Right atrium auricular region (tissue), 2 donors: ENCODE measurements around the gene NIN. TPM values are rescaled to one million over a fixed set of nuclear protein-coding genes. Genes with fewer than 3 reads are reported as not detected.

Experiments
- DNase-seq: peaks from one replicate; pipeline ENCODE4 v3.0.0-alpha.2; 2019; ENCODE audit warnings: low spot score
- H3K27ac ChIP-seq, 2 donors: fragments of 200-600 bp; sonication (generic); 1 replicate in 1 of 2; 2 replicates in 1 of 2; pipeline ENCODE4 v1.5.1; 2016 to 2019
- H3K27me3 ChIP-seq, 2 donors: fragments of 200-600 bp; sonication (generic); one replicate each; pipeline versions ENCODE4 v1.5.1 to v1.6.0; 2017 to 2019
- H3K36me3 ChIP-seq: fragments of 200-600 bp; sonication (generic); one replicate; pipeline ENCODE4 v1.5.1; 2016
- H3K4me1 ChIP-seq, 2 donors: fragments of 200-600 bp; sonication (generic); one replicate each; pipeline versions ENCODE4 v1.5.1 to v1.6.0; 2017 to 2019
- H3K4me3 ChIP-seq, 2 donors: fragments of 200-600 bp; sonication (generic); 1 replicate in 1 of 2; 2 replicates in 1 of 2; pipeline ENCODE4 v1.5.1; 2017 to 2019; ENCODE audit warnings: mild to moderate bottlenecking in 1 of 2, moderate library complexity in 1 of 2
- H3K9me3 ChIP-seq, 2 donors: fragments of 200-600 bp; sonication (generic); one replicate each; pipeline ENCODE4 v1.5.1; 2019
- total RNA-seq, 2 donors: library from RNA; depleted of rRNA; stranded (reverse); fragments of >200 nt; gene quantifications; one replicate each; pipeline ENCODE4 v1.1.0, GENCODE V29; 2016
- TF ChIP-seq, protein P1 (sequence below), 2 donors: fragments of 200-600 bp; sonication (generic); IDR thresholded peaks; one replicate each; pipeline ENCODE4 v1.5.1; 2019; ENCODE audit warnings: antibody characterized with exemption in 2 of 2

The NIN gene
- total RNA-seq, 2 donors from 2014 or later, result 30.1 to 49.7 TPM

DNA sequence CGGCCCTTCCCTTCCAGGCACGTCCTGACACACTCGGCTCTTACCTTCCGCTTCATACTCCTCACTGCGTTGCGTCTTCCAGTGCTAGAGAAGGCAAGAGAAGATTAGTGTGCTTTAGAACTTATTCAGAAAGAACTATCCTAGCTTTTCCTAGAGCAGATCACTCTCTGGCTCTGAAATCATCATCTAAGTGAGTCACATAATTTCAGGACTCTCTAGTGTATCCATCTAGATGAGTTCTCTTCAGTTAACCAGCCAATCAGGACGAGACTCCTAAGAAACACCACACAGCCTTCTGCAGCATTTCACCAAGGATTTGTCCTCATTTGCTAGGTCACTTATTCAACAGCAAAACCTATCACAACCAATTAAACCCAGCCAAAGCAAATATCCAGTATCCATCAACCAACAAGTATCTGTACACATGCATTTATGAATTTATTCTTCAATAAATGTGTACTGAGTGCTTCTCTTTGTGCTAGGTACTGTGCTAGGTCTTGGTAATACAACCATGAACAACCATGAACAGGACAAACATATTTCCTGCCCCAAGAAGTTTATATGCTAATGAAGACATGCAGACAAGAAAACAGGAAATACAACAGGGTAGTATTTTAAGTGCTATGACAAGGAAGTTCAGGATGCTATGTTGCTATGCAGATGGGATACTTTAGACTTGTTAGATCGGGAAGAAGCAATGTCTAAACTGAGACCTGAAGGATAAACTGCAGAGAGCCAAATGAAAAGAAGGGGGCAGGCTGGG, 52.1 kb downstream of the NIN start:
- TF ChIP-seq, protein P1, sequence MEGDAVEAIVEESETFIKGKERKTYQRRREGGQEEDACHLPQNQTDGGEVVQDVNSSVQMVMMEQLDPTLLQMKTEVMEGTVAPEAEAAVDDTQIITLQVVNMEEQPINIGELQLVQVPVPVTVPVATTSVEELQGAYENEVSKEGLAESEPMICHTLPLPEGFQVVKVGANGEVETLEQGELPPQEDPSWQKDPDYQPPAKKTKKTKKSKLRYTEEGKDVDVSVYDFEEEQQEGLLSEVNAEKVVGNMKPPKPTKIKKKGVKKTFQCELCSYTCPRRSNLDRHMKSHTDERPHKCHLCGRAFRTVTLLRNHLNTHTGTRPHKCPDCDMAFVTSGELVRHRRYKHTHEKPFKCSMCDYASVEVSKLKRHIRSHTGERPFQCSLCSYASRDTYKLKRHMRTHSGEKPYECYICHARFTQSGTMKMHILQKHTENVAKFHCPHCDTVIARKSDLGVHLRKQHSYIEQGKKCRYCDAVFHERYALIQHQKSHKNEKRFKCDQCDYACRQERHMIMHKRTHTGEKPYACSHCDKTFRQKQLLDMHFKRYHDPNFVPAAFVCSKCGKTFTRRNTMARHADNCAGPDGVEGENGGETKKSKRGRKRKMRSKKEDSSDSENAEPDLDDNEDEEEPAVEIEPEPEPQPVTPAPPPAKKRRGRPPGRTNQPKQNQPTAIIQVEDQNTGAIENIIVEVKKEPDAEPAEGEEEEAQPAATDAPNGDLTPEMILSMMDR (IDR thresholded peaks at IDR 0.05), result no peak
- DNase-seq, result no peak
- Histone ChIP-seq H3K36me3 (no peaks in the 10 kb centered on the region), H3K27ac (peak overlapping the region; percentile 37 to 43), H3K4me3 (no peak overlapping the region), H3K9me3 (no peaks in the 10 kb centered on the region), H3K27me3 (no peaks in the 10 kb centered on the region), H3K4me1 (peaks cover 0 to 35% of the 10 kb centered on the region in 2 donors)

DNA sequence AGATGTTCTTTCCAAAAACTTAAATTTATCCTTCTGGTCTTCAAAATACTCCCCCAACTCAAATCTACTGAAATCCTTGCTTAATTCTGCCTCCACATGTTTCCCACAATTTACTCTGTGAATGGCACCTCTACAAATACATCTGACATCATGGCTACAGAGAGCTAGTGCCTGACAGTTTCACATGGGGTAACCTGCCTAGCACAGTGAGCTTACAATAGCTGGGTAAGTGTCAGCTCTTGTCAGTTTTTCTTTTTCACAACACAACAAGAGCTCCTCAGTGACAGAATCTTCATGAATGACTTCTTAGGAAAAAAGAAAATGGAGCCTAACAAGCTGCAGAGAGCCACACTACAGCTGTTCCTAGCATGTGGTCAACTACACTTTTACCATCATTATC, 54.4 kb downstream of the NIN start:
- peaks cover 16% of the 10 kb centered on the region for H3K36me3 ChIP-seq
- H3K9me3 ChIP-seq, result no peaks in the 10 kb centered on the region
- TF ChIP-seq, protein P1 (IDR thresholded peaks at IDR 0.05), result no peak
- peaks cover 0 to 26% of the 10 kb centered on the region in 2 donors for H3K4me1 ChIP-seq
- H3K27me3 ChIP-seq, result no peaks in the 10 kb centered on the region
- no peak for DNase-seq
- H3K4me3 ChIP-seq, result no peak overlapping the region
- peak overlapping the region in 1 of 2 donors; percentile 60 for H3K27ac ChIP-seq

DNA sequence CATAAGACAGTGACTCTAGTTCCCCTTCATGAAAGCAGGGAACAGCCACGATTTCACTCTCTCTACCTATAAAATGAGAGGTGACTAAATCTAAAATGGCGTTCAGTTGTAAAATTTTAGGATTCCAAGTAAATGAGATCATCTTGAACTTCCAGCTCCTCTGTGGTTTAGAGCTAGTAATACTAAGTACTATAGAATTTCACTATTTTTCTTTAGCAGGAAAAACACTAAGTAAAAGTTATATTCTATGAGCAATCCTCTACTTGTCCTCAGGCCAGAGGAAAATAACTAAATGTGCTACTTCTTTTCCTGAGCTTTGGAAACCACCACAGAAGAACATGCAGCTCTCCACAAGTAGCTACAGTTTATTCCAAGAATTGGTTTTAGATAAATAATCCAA, 55.6 kb downstream of the NIN start:
- Histone ChIP-seq H3K4me3 (no peak overlapping the region), H3K27ac (peak overlapping the region; percentile 15 to 60), H3K4me1 (peaks cover 0 to 26% of the 10 kb centered on the region in 2 donors), H3K27me3 (no peaks in the 10 kb centered on the region), H3K36me3 (peaks cover 27% of the 10 kb centered on the region), H3K9me3 (no peaks in the 10 kb centered on the region)
- TF ChIP-seq, protein P1 (IDR thresholded peaks at IDR 0.05), result no peak
- no peak for DNase-seq

- peaks cover 34% of the 10 kb centered on the region for H3K36me3 ChIP-seq
- TF ChIP-seq, protein P1 (IDR thresholded peaks at IDR 0.05), result no peak
- peak overlapping the region; percentile 15 to 60 for H3K27ac ChIP-seq
- DNase-seq, result no peak
- peaks cover 0 to 26% of the 10 kb centered on the region in 2 donors for H3K4me1 ChIP-seq
- no peaks in the 10 kb centered on the region for H3K9me3 ChIP-seq
- no peaks in the 10 kb centered on the region for H3K27me3 ChIP-seq
- no peak overlapping the region for H3K4me3 ChIP-seq
Observed at GRCh38 chr14:50774542-50775267, 56.3 kb downstream of the NIN start.

GRCh38 chr14:50773632-50774541, 57.1 kb downstream of the NIN start:
- DNase-seq, result no peak
- peak overlapping the region in 1 of 2 donors; percentile 60 for H3K27ac ChIP-seq

More at GRCh38 chr14:50773632-50774541, 57.1 kb downstream of the NIN start:
- Histone ChIP-seq H3K27me3 (no peaks in the 10 kb centered on the region), H3K36me3 (peaks cover 42% of the 10 kb centered on the region), H3K9me3 (no peaks in the 10 kb centered on the region), H3K4me1 (peaks cover 0 to 21% of the 10 kb centered on the region in 2 donors), H3K4me3 (no peak overlapping the region)
- TF ChIP-seq, protein P1 (IDR thresholded peaks at IDR 0.05), result peak in 1 of 2 donors; percentile 77
